CD4-positive, alpha-beta T cell treated with Interferon alpha-2 for 1 hour (primary cell): ENCODE results near the gene TMX1.
A peak's percentile ranks its signal among the peaks of the same experiment; 100 is the strongest.
"Not testable (repeated sequence)": the region's sequence is repeated elsewhere in the genome, so short reads cannot be mapped to it uniquely, and the experiment has no call there.

Experiments used
- DNase-seq, 2 donors: peaks; one replicate each; pipeline ENCODE4 v3.0.0-alpha.2; 2020 to 2022

TMX1 gene, protein sequence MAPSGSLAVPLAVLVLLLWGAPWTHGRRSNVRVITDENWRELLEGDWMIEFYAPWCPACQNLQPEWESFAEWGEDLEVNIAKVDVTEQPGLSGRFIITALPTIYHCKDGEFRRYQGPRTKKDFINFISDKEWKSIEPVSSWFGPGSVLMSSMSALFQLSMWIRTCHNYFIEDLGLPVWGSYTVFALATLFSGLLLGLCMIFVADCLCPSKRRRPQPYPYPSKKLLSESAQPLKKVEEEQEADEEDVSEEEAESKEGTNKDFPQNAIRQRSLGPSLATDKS

DNA sequence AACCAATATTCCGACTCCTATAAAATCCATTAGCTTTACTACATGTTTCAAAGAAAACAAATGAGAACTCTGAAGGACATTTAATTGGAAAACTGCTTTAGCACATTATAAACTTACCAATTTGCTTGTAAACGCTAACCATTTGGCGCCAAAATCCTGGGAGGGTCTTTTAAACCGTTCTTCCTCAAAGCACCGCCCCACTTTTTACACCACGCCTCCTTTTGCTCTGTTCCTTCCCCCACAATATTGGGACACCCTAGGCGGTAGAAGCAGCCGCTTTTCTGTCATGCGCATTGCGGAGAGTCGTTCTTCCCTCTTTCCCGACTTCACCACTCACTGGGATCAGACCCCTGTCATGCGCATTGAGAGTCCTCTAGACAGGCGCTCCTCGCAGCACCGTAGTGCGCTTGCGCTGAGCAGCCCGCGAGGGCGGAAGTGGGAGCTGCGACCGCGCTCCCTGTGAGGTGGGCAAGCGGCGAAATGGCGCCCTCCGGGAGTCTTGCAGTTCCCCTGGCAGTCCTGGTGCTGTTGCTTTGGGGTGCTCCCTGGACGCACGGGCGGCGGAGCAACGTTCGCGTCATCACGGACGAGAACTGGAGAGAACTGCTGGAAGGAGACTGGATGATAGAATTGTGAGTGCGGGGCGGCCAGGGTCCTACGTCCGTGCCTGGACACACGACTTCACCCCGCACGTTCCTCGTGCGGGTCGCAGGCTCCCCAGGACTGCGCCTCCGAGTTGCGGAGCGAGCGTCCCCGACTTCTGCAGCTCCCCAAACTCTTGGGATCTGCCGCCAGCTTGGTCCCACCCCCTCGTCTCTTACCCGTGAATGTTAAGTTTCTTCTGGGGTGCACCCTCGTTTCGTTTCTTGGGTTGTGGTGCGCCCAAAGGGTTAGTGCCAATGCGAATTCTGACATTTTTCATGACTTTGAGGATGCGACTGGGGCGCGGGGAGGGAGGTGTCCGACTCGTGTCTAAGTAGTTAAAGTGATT lies at the start of gene TMX1:
TMX1 (plus strand) TSS at position 435 of the 991 bp plus-strand sequence; CDS start at position 481, 46 bp downstream.
- peak; percentile 89 to 91 for DNase-seq

DNA sequence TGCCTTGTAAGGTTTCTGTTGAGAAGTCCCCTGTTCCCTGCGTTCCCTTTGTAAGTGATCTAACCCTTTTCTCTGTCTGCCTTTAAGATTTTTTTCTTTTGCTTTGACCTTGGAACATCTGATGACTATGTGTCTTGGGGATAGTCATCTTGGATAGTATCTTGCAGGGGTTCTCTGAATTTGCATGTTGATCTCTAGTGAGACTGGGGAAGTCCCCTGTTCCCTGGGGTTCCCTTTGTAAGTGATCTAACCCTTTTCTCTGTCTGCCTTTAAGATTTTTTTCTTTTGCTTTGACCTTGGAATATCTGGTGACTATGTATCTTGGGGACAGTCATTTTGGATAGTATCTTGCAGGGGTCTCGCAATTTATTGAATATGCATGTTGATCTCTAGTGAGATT lies 38.2 kb upstream of the TMX1 start:
- DNase-seq = no peak

DNA sequence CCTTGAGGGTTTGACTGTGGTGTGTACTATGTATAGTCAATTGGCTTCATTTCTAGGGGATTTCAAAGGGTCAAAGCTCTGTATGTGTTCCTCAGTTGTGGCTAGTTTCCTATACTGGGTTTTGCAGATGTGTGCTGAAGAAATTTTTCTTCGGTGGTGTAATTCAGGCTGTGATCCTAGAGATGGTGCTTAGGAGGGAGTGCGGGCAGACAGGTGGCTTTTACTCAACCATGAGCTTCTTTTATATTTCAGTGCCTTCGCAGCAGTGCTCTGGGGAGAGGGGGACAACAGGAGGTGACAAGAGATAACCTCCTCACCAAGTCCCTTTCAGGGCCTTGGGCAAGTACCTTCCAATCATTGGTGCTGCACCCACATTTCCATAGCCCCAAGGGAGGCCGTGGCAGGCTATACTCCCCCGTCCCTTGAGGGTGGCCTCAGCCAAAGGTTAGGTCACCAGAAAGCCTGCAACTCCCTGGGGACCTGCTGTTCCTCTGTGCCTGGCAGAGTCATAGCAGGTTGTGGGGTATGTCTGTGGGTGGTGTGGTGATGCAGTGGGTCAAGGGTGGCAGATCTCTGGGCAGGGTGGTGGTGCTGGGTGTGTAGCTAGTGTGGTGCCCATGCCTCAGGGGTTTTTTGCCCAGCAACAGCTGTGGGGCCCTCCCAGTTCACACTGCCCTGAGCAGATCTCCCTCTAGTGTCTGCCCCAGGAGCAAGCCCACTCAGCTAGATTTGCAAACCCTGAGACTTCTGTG lies 37.0 kb upstream of the TMX1 start:
- no peak for DNase-seq

DNA sequence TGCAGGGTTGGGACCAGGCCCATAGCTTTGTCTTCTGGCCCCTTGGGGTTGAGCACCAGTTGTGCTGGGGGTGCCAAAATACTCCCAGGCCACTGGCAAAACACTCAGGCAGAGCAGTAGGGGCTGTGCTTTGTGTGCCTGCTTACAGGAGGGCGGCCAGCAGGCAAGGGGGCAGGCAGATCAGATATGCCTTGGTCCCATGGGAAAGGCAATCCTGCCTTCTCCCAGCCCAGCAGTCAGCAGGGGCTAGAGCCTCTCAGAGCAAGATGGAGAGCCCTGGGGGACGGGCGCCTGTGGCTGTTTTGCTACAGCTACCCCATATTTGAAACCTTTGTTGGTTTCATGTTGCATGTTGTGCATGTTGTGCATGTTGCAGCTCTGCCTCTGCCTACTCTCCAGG lies 36.2 kb upstream of the TMX1 start:
- DNase-seq = no peak

DNA sequence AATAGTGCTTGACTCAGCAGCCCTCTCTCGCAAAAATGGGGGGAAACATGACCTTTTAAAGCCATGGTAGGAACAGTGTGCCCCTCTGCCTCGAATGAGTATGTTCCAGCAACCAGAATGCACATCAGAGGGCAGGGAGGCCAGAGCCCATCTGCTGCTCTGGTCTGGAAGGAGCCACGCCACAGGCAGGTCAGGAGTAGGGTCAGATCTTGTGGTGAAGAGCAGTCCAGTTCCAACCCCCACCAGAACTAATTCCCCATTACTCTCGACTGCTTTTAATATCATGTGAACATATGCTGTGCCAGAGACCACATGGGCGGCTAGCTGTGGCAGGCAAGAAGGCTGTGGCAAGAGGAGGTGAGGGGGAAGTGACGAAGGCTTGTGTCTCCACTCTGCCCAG lies 34.6 kb upstream of the TMX1 start:
- DNase-seq = no peak

DNA sequence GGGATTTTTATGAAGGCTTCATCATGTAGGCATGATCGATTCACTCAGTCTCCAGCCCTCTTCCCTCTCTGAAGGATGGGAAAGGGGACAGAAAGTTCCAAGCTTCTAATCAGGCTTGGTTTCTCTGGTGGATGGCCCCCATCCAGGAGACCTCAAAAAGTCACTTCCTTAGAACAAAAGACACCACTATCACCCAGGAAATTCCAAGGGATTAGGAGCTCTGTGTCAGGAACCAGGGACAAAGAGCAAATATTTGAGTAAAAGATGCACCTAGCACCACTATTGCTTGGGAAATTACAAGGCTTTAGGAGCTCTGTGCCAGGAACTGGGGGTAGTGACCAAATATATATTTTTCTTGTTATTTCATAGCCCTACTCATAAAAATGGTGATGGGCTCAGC lies 33.6 kb upstream of the TMX1 start:
- no peak for DNase-seq

DNA sequence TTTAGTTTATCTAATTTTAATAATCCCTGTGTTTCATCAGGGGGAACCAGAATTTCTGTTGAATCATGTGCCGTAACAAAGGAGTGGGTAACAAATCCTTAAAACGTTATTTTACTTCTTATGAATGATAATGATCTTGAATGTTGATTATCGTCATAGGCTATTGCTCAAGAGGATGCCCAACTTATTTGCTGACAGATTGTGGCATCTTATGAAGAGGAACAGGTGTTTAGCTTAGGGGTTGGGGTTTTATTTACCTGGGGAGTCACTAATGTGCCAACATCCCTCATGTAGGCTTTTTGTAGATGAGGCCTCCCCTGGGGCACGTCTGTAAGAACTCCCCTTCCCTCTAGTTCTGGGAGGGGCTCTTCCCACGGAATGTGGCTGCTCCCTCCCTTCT lies 32.4 kb upstream of the TMX1 start:
- DNase-seq = no peak

DNA sequence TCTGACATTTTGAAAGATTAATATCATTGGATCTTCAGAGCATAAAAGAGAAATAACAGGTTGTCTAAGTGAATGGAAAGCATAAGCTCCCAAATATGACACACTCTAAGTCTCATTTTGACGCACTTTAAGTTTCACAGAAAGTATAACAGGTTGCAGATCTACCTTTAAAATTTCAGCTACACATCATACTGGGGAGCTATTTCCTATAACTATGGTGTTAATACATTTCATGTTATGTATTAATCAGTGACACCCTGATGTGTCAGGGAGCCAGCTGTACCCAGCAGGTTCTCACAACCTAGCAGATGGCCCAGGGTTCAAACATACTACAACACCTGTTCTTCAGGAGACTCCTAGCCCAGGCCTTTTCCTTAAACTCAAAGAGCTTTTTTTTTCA lies 31.1 kb upstream of the TMX1 start:
- DNase-seq = no peak

DNA sequence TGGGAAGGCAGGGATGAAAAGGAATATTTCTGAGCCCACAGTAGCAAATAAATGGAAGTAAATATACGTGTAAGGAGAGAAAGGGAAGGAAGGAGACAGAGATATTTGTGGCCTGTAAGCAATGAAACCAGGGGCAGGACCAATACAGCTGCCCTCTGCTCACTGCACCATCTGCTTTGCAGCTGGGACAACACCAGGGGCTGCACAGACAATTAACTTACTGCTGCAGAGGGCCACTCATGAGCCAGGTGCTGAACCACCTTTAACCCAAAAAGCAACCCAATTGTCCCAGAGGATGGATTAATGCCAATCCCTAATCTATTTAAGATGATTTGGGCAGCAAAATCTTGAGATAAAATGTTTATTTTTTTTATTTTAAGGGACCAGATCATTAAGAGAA lies 30.6 kb upstream of the TMX1 start:
- no peak for DNase-seq

DNA sequence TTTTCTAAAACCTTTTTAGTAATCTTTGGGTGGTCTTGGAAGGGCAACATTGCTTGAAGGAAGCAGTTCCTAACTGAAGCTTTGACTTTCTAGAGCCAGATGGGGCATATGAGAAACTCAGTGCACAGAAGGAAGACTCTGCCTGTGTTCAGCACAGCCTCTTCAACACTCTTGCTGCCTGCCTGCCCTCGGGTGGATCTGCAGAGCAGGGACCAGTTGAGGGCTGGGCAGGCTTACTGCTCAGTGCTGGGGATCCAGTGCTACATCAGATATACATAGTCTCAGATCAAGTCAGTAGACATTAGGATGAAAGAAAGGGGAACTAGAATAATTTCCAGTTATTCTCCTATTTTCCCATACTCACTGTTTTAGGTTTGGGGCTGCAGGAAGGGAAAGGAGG lies 29.5 kb upstream of the TMX1 start:
- no peak for DNase-seq

DNA sequence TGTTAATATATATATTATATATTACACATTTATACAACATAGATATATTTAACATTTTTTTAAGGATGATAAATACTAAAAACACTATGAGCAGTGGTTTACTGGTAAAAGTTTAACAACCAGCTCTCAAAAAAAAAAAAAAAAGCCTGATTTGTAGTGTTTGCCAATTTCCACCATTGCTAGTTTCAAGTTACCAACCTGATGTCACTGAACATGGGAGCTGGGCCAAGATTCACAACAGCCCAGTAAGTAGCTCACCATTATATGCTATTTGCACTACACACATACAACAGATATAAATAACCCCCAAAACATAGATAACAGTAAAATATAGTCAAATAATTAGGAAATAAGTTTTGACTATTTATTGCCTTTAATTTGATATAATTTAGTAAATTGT lies 28.9 kb upstream of the TMX1 start:
- no peak for DNase-seq

DNA sequence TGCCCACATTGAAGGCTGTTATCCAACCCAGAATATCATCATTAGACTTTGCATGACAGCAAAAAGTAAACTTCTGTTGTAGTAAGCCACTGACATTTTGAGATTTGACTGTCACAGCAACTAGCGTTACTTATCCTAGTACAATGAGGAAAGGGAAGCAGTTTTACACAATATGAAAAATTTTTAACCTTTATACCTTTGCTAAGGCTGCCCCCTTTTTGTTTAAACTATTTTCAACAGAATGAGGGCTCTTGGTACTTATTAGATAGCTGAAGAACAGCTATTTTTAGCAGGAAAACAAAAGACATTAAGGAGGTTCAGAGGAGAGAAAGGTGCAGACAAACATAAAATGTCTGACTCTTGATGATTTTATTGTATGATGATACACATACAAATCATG lies 23.4 kb upstream of the TMX1 start:
- DNase-seq = no peak

DNA sequence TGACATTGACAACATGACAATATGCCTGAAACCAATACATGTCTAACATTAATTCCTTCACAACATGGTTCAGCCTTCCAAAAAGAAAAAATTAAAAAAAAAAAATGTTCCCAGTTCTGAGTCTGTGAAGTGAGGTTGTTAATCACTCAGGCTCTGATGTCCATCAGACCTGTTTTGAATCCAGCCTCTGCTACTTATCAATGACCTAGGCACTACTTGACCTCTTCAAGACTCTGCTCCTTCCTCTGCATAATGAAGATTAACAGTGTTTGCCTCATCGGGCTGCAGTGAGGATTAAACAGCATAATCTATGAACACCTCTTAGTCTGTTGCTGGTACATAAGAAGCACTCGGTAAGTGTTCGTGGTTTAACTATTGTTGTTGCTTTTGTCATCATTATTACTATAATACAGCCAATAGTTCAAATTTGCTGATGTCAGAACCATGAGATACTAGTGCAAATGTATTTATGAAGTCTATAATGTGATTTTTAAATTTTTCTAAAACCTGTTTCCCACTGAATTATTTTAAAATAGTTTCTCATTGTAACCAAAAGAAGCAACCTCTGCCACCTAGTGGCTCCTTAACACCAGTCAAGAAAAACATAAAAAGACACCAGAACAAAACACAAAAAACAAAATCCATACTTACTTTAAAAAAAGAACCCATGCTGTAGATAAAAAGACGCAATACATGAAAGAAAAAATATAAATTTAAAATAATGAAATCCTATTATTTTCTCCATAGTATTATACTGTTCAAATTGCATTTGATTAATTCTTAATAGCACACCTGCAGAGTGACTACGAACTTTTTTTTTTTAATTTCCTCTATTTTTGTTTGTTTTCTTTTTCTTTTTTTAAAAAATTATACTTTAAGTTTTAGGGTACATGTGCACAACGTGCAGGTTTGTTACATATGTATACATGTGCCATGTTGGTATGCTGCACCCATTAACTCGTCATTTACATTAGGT lies 20.3 kb upstream of the TMX1 start:
- no peak for DNase-seq

DNA sequence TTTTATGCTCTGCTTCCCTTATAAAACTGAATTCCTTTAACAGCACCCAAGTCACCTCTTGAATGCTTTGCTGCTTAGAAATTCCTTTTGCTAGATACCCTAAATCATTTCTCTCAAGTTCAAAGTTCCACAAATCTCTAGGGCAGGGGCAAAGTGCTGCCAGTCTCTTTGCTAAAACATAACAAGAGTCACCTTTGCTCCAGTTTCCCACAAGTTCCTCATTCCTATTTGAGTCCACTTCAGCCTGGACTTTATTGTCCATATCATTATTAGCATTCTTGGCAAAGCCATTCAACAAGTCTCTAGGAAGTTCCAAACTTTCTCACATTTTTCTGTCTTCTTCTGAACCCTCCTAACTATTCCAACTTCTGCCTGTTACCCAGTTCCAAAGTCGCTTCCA lies 16.6 kb upstream of the TMX1 start:
- DNase-seq = not testable (repeated sequence)

DNA sequence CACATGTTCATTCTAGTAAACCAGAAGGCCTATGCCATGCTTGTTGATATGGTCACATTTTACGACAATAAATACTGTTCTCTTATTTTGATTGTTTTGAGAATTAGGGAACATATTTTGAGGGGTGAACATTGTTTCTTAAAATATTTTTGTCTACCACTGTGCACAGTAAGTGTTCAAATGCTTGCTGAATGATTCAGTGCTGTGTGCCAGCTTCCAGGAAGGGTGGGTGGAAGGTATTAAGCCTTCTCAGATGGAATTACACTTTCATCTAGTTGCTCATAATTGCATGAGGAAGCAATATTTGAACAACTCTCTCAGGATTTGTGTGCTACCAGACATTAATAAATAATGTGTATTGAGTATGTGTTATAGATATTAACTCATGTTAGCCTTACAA lies 15.5 kb upstream of the TMX1 start:
- DNase-seq = no peak

DNA sequence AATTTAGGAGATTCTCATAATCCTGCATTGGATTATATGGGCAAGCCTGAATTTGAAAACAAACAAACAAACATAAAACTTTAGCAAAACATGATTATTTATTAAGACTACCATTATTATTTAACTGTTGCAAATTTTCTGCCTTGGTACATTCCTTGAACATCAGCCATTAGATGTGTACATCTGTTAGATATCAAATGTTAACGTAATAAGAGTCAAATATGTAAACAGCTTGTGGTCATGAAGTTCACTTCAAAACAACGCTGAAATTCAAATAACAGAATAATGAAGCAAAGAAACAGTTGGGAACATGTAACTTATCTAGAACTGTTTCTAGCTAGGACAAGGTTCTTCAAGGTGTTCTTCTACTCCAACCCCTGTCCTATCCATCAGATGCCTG lies 14.3 kb upstream of the TMX1 start:
- no peak for DNase-seq

DNA sequence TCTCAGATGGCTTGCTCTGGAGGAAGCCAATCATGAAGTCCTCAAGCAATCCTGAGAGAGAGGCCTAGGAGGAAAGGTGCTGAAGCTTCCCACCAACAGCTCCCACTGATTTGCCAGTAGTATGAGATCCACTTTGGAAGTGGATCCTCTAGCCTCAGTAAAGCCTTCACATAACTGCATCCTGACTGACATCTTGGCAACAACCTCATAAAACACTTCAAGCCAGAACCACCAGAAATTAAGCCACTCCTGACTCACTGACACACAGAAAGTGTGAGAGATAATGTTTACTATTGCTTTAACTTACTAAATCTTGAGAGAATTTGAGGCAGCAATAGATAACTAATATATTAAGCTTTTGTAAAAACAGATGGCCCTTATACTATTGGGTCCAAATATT lies 11.7 kb upstream of the TMX1 start:
- DNase-seq = no peak

DNA sequence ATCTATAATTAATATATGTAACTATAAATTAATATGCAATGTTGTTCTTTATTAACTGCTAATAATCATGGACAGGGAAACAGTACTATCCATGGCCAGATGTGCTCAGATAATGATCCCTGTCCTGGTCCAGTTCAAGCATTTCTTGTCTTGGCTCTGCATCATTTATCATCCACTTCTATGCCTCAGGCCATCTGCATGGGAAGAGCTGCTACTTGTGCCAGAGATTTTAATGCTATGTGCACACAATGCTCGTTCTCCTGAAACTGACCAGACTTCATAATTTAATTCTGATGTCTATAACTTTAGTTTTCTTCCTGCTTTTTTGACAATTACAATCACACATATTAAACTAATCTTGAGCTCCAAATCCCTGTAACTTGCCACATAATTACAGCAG lies 11.2 kb upstream of the TMX1 start:
- no peak for DNase-seq

DNA sequence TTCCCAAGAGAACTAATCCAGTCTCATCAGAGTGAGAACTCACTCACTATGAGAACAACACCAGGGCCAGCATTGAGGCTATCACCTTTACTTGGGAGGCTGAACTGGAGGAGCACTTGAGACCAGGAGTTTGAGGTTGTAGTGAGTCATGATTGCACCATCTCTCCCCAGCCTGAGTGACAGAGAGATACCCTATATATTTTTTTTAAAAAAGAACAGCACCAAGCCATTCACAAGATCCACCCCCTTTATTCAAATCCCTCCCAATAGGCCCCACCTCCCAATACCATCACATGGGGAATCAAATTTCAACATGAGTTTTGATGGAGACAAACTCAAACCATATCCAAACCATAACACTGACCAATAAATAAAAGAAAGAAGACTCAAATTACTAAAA lies 3.7 kb upstream of the TMX1 start:
- DNase-seq = no peak

DNA sequence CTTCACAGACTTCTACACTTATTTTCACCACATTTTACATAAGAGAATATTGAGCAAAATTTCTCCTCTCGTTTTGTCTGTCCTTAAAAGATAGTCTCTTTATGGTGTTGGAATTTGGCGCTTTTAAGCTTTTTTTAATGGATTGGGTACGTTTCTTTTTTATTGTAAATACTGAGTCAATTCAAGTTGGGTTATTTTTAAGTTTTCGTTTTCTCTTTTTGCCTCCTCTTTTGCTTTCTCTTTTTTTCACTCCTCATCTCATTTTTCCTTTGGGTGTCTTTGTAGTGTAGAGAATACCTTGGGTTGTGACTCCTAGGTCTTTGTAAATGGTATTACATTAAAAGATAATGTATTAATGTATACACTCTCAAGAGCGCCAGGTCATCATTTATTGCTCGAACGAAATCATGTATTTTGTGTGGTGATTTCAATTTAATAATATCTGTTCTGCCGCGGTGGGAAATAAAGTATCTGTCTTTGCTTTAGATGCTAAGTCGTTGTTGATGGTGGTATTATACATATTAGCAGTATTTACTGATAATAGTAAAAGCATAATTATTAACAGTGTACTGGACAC lies 845 bp downstream of the TMX1 start:
- peak in 1 of 2 donors; percentile 10 for DNase-seq

DNA sequence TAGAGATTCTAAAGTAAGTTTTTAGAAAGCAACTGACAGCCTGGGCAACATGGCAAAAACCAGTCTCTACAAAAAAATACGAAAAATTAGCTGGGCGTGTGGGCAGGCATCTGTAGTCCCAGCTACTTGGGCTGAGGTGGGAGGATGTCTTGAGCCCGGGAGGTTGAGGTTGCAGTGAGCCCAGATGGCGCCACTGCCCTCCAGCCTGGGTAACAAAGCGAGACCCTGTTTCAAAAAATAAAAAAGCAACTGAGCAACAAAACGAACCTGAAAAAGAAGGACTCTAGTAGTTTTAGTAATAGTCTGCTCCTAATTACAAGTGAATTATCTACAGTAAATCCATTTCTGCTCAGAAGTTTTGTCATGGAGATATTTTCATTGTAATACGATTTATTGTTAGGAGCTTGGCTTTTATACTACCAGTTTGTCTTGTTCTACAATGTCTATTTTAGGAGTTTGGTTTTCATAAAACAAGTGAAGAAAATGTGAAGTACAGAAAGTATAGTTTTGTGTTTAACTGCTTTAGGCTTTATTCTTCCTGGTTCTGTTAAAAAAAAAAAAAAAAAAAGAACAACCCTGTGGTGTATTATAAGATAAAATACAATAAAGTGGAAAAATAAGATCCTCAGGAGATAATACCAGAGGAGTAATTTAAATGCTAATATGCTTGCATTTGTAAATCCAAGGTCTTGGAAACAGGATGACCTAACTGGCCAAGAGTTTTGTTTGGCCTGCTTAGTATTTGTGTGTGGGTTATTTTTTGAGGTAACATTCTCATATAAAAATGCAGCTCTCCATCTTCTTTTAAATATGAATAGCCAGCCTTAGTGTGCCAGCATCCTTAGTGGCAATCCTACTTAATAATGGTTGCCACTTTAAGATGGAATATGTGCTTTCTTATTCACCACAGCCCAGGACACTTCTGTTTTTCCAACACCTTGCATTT lies 2.8 kb downstream of the TMX1 start:
- DNase-seq = peak in 1 of 2 donors; percentile 8
